HG02623 (cell line): ENCODE measurements around the gene TMTC3.
"Not testable (repeated sequence)": the region's sequence is repeated elsewhere in the genome, so short reads cannot be mapped to it uniquely, and the experiment has no call there.

Experiments used
- ATAC-seq: cut with Tn5 transposase; IDR thresholded peaks from one replicate; pipeline ENCODE4 v1.9.1; 2021; ENCODE audit warnings: moderate library complexity; ENCODE audit not compliant: unreplicated experiment

TMTC3 gene

GRCh38 chr12:88163371-88163770 is 21.3 kb downstream of the TMTC3 start:
- no peak for ATAC-seq

- no peak for ATAC-seq
Observed at GRCh38 chr12:88166179-88166578, 24.1 kb downstream of the TMTC3 start.

GRCh38 chr12:88167384-88167783 is 25.3 kb downstream of the TMTC3 start:
- no peak for ATAC-seq

GRCh38 chr12:88172844-88173407 is 30.8 kb downstream of the TMTC3 start:
- ATAC-seq: no peak

- no peak for ATAC-seq
Observed at GRCh38 chr12:88175544-88175943, 33.4 kb downstream of the TMTC3 start.

- no peak for ATAC-seq
Observed at GRCh38 chr12:88179436-88180014, 37.4 kb downstream of the TMTC3 start.

- no peak for ATAC-seq
Observed at GRCh38 chr12:88181881-88182280, 39.8 kb downstream of the TMTC3 start.

GRCh38 chr12:88182416-88182815 is 40.3 kb downstream of the TMTC3 start:
- ATAC-seq: no peak

GRCh38 chr12:88184196-88184595 is 42.1 kb downstream of the TMTC3 start:
- ATAC-seq: no peak

GRCh38 chr12:88185279-88185678 is 43.2 kb downstream of the TMTC3 start:
- ATAC-seq: no peak

GRCh38 chr12:88185988-88186387 is 43.9 kb downstream of the TMTC3 start:
- peak; percentile 94 for ATAC-seq

- ATAC-seq: no peak
Observed at GRCh38 chr12:88187571-88187970, 45.5 kb downstream of the TMTC3 start.

GRCh38 chr12:88188180-88188579 is 46.1 kb downstream of the TMTC3 start:
- no peak for ATAC-seq

GRCh38 chr12:88192426-88192825 is 50.3 kb downstream of the TMTC3 start:
- ATAC-seq: no peak

- no peak for ATAC-seq
Observed at GRCh38 chr12:88194868-88195267, 52.8 kb downstream of the TMTC3 start.

- no peak for ATAC-seq
Observed at GRCh38 chr12:88200029-88200428, 57.9 kb downstream of the TMTC3 start.

- no peak for ATAC-seq
Observed at GRCh38 chr12:88202500-88202899, 60.4 kb downstream of the TMTC3 start.

- ATAC-seq: no peak
Observed at GRCh38 chr12:88206601-88207000, 64.5 kb downstream of the TMTC3 start.

- ATAC-seq: no peak
Observed at GRCh38 chr12:88207921-88208620, 66.0 kb downstream of the TMTC3 start.

- no peak for ATAC-seq
Observed at GRCh38 chr12:88208661-88209060, 66.6 kb downstream of the TMTC3 start.

- ATAC-seq: not testable (repeated sequence)
Observed at GRCh38 chr12:88210311-88210710, 68.2 kb downstream of the TMTC3 start.

GRCh38 chr12:88218293-88218692 is 76.2 kb downstream of the TMTC3 start:
- no peak for ATAC-seq
